A673 (cell line): ENCODE measurements around the gene MRPL51.

ENCODE experiments used
- CTCF ChIP-seq: fragments of 300-800, 200-600 bp; sonication (generic); conservative IDR thresholded peaks from 2 replicates; pipeline ENCODE4 v1.5.1; 2017; ENCODE audit warnings: low read depth, mild to moderate bottlenecking, antibody characterized with exemption, low read length, moderate library complexity, mixed read lengths
- EZH2 ChIP-seq: fragments of 200-600 bp; sonication (generic); IDR thresholded peaks from 2 replicates; pipeline ENCODE4 v1.6.1; 2017; ENCODE audit warnings: borderline replicate concordance, low read depth, mild to moderate bottlenecking, mixed read lengths, antibody characterized with exemption, low read length; ENCODE audit not compliant: poor library complexity, severe bottlenecking

- TF ChIP-seq CTCF = no peak
- no peak for TF ChIP-seq EZH2
Observed at GRCh38 chr12:6442836-6443235, 50.2 kb downstream of the MRPL51 start.
